Femur (tissue), 1 donor: Measurements from ENCODE around the gene DNAJB9.
A peak's percentile ranks its signal among the peaks of the same experiment; 100 is the strongest.

Experiments
- DNase-seq: peaks from one replicate; pipeline ENCODE4 v3.0.0-alpha.2; 2017

Gene DNAJB9

DNA sequence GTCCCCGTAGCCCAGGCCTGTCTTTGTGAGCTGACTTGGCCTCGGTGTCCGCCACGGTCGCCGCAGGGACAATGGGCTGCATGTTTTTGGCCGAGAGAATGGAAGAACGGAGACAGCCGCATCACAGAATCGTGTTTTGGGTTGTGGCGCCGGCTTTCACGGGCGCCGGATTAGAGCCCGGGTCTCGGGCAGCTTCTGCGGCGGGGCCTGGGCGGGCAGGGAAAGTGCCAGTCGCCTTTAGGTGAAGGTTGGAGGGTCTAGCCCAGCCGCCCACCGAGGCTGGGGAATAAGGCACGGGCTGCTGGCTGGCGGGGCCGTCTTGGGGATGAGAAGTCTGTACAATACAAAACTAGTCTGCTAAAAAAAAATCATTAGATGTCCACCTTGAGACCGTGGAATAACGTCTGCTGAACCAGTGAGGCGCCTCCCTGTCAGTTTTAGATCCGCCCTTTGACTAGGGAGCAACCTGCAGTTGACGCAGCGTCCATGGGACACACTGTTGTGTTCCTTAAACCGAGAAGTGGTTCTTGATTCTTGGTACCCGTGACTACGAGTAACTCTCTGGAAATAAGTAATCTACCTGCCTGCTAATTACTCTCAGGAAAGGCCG is 577 bp downstream of the DNAJB9 start:
- DNase-seq = peak; percentile 57

GRCh38 chr7:108572480-108572879 is 2.8 kb downstream of the DNAJB9 start:
- no peak for DNase-seq

- no peak for DNase-seq
Observed at GRCh38 chr7:108575156-108575555, 5.5 kb downstream of the DNAJB9 start.

GRCh38 chr7:108576116-108576515 is 6.4 kb downstream of the DNAJB9 start:
- no peak for DNase-seq

- no peak for DNase-seq
Observed at GRCh38 chr7:108578937-108579336, 9.3 kb downstream of the DNAJB9 start.

DNA sequence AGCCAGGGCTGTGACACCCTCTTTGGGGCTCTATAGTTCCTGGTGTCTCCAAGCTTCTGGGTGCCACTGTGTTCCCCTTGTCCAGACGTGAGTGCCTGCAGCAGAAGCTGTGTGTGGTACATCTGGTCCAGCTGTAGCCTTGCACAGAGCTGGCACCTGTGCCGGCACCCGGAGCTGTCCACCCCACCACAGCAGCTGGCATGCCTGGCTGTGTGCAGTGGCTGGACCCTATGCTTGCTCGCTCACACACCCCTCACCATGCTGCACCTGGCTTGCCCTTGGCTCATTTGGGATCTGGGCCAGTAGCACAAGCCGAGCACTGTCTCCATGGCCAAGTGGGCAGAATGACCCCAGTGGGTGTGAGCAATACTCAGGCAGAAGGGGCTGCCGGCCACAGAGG is 10.6 kb downstream of the DNAJB9 start:
- no peak for DNase-seq

DNA sequence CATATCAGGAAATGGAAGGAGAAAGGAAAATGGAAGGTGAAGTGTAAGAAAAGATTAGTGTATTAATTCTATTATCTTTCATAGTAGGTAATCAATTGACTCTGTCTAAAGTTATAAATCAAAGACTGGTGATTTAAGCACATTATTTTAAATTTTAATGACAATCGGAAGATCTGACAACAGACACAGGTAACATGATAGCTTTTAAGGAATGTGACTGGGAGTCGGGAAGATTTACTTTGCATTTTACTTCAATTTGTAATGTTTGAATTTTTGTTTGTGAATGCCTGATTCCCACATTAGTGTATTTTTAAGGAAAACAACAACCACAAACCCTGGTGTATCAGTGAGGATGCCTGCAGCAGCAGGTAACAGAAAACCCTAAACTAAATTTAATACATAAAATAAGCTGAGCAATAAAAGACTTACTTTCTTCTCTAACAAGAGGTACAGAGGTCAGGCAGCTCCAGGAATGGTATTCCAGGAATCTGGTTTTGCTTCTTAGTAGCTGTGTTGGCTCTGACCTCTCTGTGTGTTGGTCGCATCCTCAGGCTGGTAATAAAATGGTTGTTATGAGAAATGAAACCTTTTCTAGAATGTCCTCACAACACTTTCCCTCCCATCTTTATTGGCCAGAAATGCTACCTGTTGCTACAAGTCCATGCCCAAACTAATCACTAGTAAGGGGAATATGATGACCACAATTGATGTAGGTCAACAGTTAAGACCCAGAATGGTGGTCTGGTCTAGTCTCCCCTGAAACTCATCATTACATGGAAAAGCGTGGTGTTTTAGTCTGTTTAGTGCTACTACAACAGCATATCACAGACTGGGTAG is 12.2 kb downstream of the DNAJB9 start:
- DNase-seq = no peak

DNA sequence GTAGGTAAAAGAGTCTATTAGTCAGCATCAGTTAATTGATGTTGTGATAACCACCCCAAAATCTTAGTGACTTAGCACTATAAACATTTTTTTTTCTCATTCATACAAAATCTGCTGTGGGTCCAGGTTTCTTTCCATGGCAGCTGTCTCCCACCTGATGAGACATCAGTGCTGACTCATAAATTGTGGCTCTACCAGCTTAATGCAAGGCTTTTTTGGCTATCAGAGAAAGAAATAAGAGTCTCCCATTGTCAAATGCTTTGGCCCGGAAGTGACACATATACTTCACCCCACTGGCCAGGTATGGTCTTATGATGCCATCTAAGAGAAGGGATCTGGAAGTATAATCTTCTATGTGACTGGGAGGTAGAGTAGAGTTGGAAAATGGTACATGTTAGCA is 14.5 kb downstream of the DNAJB9 start:
- no peak for DNase-seq

- DNase-seq = no peak
Observed at GRCh38 chr7:108585843-108586242, 16.2 kb downstream of the DNAJB9 start.

GRCh38 chr7:108586274-108586710 is 16.6 kb downstream of the DNAJB9 start:
- no peak for DNase-seq

GRCh38 chr7:108589199-108589598 is 19.5 kb downstream of the DNAJB9 start:
- DNase-seq = no peak

DNA sequence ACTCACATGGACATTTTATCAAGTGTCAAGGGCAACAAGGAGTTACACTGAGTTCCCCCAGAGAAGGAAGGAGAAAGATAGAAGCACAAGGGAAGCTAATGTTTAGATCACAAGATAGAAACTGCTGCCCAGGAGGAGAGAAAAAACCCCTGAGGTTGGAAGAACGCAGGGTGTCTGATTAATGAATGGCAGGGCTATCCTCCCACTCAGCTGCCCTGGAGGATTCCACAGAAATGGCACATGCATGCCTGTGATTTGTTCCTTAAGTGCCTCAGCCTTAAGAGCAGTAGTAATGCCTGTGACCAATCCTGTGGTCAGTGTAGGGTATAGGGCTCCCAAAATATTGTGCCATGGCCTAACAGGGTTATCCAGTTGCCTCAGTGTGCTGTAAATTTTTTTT is 20.2 kb downstream of the DNAJB9 start:
- no peak for DNase-seq

- DNase-seq = no peak
Observed at GRCh38 chr7:108590606-108591005, 20.9 kb downstream of the DNAJB9 start.

DNA sequence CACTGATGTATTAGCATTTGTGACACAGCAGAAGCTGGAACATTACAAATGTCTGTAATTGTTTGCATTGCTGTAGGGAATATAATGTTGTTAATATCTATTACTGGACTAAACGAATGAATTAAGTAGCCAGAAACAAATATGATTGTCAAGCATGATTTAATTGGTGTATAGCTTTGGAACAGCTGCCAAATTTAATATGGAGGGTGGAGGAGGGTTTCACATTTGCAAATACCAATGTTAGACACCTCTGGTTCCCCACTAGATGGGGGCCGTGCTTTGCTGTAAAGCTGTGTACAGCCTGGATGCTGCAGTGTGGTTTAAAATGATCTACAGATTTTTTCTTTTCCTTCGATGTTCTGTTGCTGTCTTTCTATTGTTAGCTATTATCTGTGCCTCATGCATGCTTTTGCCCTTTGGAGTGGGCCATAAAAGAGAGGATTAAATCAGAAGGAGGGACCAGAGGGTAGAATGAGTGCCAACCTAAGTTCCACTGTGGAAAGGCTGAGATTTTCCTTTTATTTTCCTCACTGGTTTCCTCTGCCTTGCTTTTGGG is 23.1 kb downstream of the DNAJB9 start:
- peak; percentile 36 for DNase-seq

- no peak for DNase-seq
Observed at GRCh38 chr7:108596560-108596959, 26.9 kb downstream of the DNAJB9 start.

DNA sequence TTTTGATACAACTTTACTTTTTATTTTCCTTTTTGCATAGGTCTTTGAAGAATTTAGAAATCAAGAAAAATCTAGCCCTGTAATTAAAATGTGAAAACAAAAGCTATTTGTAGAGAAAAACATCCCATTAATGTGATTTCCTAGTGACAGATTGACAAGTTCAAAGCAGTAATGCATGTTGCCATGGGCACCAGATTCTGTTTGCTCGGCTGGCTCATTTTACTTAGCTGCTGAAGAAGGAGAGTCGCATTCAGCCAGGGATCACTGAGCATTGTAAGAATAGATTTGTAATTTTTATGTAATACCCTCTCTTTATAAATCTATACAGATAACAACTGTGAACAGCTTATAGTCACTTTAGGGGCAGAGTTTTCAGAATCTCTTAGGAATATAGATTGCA is 28.5 kb downstream of the DNAJB9 start:
- no peak for DNase-seq

DNA sequence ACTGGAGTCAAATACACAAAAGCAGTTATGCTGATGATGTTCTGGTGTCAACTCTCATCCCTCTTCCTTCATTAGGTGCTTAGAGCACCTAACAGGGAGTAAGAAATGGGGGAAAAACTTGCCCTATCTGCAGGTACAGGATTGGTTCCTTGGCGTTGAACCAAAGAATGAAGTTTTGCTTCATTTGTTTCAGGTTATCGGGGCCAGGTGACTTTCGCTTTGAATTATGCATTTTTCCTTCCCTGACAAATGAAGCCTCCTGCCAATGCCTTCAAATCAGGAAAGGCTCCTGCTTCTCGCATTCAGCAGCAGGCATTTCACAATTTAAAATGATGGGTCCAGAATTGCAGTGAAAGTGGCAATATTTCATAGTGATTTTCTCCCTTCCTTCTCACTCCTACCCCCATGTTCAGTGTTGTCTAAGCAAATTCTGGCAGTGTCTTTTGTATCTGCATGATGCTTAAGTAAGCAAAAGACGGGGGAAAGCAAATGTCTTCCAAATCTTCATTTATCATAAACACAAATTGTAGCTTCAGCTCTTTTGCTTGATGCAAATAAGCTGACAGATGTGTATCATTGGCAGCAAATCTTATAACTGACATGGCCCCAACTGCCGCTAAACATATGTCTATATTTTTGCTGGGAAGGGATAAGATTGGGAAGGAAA is 29.4 kb downstream of the DNAJB9 start:
- DNase-seq = no peak

GRCh38 chr7:108600399-108600798 is 30.7 kb downstream of the DNAJB9 start:
- DNase-seq = no peak

- DNase-seq = no peak
Observed at GRCh38 chr7:108603656-108604306, 34.1 kb downstream of the DNAJB9 start.

DNA sequence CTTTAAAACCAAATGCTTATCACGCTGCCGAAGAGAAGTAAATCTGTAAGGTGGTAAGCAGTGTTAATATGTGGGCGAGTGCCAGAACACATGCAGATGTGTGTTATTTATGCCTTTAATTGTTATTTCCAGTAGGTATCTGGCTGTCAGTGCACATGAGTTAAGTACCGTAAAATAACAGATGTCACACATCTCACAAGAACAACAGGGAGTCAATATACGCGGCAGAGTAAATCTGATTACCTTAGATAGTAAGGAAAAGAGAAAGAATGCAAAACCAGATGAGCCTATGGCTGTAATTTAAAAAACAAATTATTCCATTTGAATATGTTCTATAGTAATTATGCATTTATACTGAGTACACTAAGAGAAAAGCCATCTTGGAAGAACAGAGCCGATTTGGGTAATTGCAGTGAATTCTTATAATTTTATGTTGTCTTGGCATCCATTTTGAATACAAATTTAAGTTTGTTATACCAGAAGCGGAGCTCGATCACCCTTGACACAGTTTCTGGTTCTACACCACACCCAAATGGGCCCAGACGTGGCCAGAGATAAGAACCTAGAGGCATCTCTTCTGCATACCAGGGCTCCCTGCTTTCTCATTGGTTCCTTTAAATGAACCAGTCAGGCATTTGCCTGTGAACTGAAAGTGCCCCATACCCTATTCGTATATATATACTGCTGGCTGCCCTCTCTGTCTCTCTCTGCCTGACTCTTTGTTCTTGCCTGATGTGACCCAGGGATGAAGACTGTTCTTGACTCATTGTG is 34.8 kb downstream of the DNAJB9 start:
- DNase-seq = no peak

GRCh38 chr7:108605559-108606201 is 36.0 kb downstream of the DNAJB9 start:
- no peak for DNase-seq

DNA sequence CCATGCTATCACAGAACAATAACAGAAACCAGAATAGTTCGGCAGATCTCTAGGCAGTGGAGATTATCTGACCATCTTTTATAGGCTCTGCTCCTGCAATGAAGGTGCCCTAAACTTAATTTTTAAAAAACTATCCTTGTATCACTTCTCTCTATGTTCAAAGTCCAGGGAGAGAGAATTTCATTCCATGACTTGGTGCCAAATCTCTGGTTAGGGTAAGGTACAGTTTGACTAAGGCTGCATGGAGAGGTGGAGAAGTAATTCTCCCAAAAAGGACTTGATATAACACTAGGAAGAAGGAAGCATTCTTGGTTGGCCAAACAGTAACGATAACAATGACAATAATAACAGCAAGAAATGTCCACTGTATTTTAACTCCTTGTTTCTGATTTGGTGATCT is 40.0 kb downstream of the DNAJB9 start:
- no peak for DNase-seq
